Measurements from ENCODE around the gene LETM1.

The LETM1 gene

GRCh38 chr4:1802720-1803522, 53.0 kb downstream of the LETM1 start:
- H3K4me1 ChIP-seq (ENCODE audit: insufficient read depth, low read length), result no peaks in the 10 kb centered on the region

GRCh38 chr4:1802151-1802715, 53.7 kb downstream of the LETM1 start:
- H3K36me3 ChIP-seq (ENCODE audit: insufficient read depth, low read length), result peaks cover 82% of the 10 kb centered on the region
- H2AFZ ChIP-seq (ENCODE audit: low read depth, low read length), result no peak overlapping the region
- H3K4me1 ChIP-seq (ENCODE audit: insufficient read depth, low read length), result peaks cover 5% of the 10 kb centered on the region
- no peaks in the 10 kb centered on the region for H3K9me3 ChIP-seq (ENCODE audit: low read length)
- no peak overlapping the region for H3K4me3 ChIP-seq (ENCODE audit: low read length)
- no peaks in the 10 kb centered on the region for H3K27me3 ChIP-seq (ENCODE audit: insufficient read depth, low read length)

More at GRCh38 chr4:1802720-1803522, 53.0 kb downstream of the LETM1 start:
- H3K27me3 ChIP-seq (ENCODE audit: insufficient read depth, low read length), result no peaks in the 10 kb centered on the region
- peaks cover 85% of the 10 kb centered on the region for H3K36me3 ChIP-seq (ENCODE audit: insufficient read depth, low read length)
- H3K4me3 ChIP-seq (ENCODE audit: low read length), result no peak overlapping the region
- H3K9me3 ChIP-seq (ENCODE audit: low read length), result no peaks in the 10 kb centered on the region
- no peak overlapping the region for H2AFZ ChIP-seq (ENCODE audit: low read depth, low read length)

GRCh38 chr4:1801286-1801958, 54.5 kb downstream of the LETM1 start:
- no peaks in the 10 kb centered on the region for H3K27me3 ChIP-seq (ENCODE audit: insufficient read depth, low read length)
- no peak overlapping the region for H3K4me3 ChIP-seq (ENCODE audit: low read length)
- H3K4me1 ChIP-seq (ENCODE audit: insufficient read depth, low read length), result peaks cover 13% of the 10 kb centered on the region
- no peak overlapping the region for H2AFZ ChIP-seq (ENCODE audit: low read depth, low read length)
- H3K36me3 ChIP-seq (ENCODE audit: insufficient read depth, low read length), result peaks cover 85% of the 10 kb centered on the region
- no peaks in the 10 kb centered on the region for H3K9me3 ChIP-seq (ENCODE audit: low read length)

- peaks cover 19% of the 10 kb centered on the region for H3K4me1 ChIP-seq (ENCODE audit: insufficient read depth, low read length)
- no peaks in the 10 kb centered on the region for H3K27me3 ChIP-seq (ENCODE audit: insufficient read depth, low read length)
- no peaks in the 10 kb centered on the region for H3K9me3 ChIP-seq (ENCODE audit: low read length)
- H3K36me3 ChIP-seq (ENCODE audit: insufficient read depth, low read length), result peaks cover 79% of the 10 kb centered on the region
- H2AFZ ChIP-seq (ENCODE audit: low read depth, low read length), result no peak overlapping the region
- no peak overlapping the region for H3K4me3 ChIP-seq (ENCODE audit: low read length)
Measured at GRCh38 chr4:1800805-1801204, 55.2 kb downstream of the LETM1 start.

GRCh38 chr4:1799387-1800375, 56.3 kb downstream of the LETM1 start:
- Histone ChIP-seq H3K4me1 (ENCODE audit: insufficient read depth, low read length) (peaks cover 25% of the 10 kb centered on the region), H3K9me3 (ENCODE audit: low read length) (no peaks in the 10 kb centered on the region), H3K27me3 (ENCODE audit: insufficient read depth, low read length) (no peaks in the 10 kb centered on the region), H2AFZ (ENCODE audit: low read depth, low read length) (no peak overlapping the region), H3K36me3 (ENCODE audit: insufficient read depth, low read length) (peaks cover 67% of the 10 kb centered on the region), H3K4me3 (ENCODE audit: low read length) (no peak overlapping the region)

GRCh38 chr4:1798580-1799386, 57.2 kb downstream of the LETM1 start:
- H3K4me3 ChIP-seq (ENCODE audit: low read length), result no peak overlapping the region
- H3K27me3 ChIP-seq (ENCODE audit: insufficient read depth, low read length), result no peaks in the 10 kb centered on the region
- H2AFZ ChIP-seq (ENCODE audit: low read depth, low read length), result no peak overlapping the region
- H3K9me3 ChIP-seq (ENCODE audit: low read length), result no peaks in the 10 kb centered on the region
- H3K36me3 ChIP-seq (ENCODE audit: insufficient read depth, low read length), result peaks cover 58% of the 10 kb centered on the region
- H3K4me1 ChIP-seq (ENCODE audit: insufficient read depth, low read length), result peaks cover 25% of the 10 kb centered on the region

GRCh38 chr4:1797861-1798579, 57.9 kb downstream of the LETM1 start:
- Histone ChIP-seq H2AFZ (ENCODE audit: low read depth, low read length) (no peak overlapping the region), H3K4me3 (ENCODE audit: low read length) (no peak overlapping the region), H3K27me3 (ENCODE audit: insufficient read depth, low read length) (no peaks in the 10 kb centered on the region)

GRCh38 chr4:1797298-1797860, 58.6 kb downstream of the LETM1 start:
- Histone ChIP-seq H3K27me3 (ENCODE audit: insufficient read depth, low read length) (no peaks in the 10 kb centered on the region), H3K4me3 (ENCODE audit: low read length) (no peak overlapping the region), H3K9me3 (ENCODE audit: low read length) (no peaks in the 10 kb centered on the region), H3K4me1 (ENCODE audit: insufficient read depth, low read length) (peaks cover 28% of the 10 kb centered on the region), H3K36me3 (ENCODE audit: insufficient read depth, low read length) (peaks cover 44% of the 10 kb centered on the region), H2AFZ (ENCODE audit: low read depth, low read length) (no peak overlapping the region)

More at GRCh38 chr4:1797861-1798579, 57.9 kb downstream of the LETM1 start:
- peaks cover 51% of the 10 kb centered on the region for H3K36me3 ChIP-seq (ENCODE audit: insufficient read depth, low read length)
- no peaks in the 10 kb centered on the region for H3K9me3 ChIP-seq (ENCODE audit: low read length)
- peaks cover 25% of the 10 kb centered on the region for H3K4me1 ChIP-seq (ENCODE audit: insufficient read depth, low read length)

GRCh38 chr4:1796486-1797204, 59.3 kb downstream of the LETM1 start:
- Histone ChIP-seq H2AFZ (ENCODE audit: low read depth, low read length) (no peak overlapping the region), H3K4me1 (ENCODE audit: insufficient read depth, low read length) (peaks cover 28% of the 10 kb centered on the region), H3K4me3 (ENCODE audit: low read length) (no peak overlapping the region), H3K9me3 (ENCODE audit: low read length) (no peaks in the 10 kb centered on the region), H3K36me3 (ENCODE audit: insufficient read depth, low read length) (peaks cover 38% of the 10 kb centered on the region), H3K27me3 (ENCODE audit: insufficient read depth, low read length) (no peaks in the 10 kb centered on the region)

GRCh38 chr4:1795299-1796195, 60.4 kb downstream of the LETM1 start:
- peaks cover 28% of the 10 kb centered on the region for H3K36me3 ChIP-seq (ENCODE audit: insufficient read depth, low read length)
- peak overlapping the region; percentile 90 for H3K4me3 ChIP-seq (ENCODE audit: low read length)
- peaks cover 3% of the 10 kb centered on the region for H3K27me3 ChIP-seq (ENCODE audit: insufficient read depth, low read length)
- H3K4me1 ChIP-seq (ENCODE audit: insufficient read depth, low read length), result peaks cover 28% of the 10 kb centered on the region
- no peaks in the 10 kb centered on the region for H3K9me3 ChIP-seq (ENCODE audit: low read length)
- no peak overlapping the region for H2AFZ ChIP-seq (ENCODE audit: low read depth, low read length)
